HG03571 (cell line): ENCODE data around the gene LYRM2.
"Not testable (repeated sequence)": the region's sequence is repeated elsewhere in the genome, so short reads cannot be mapped to it uniquely, and the experiment has no call there.

Experiments used
- ATAC-seq: cut with Tn5 transposase; IDR thresholded peaks from one replicate; pipeline ENCODE4 v1.9.1; 2021; ENCODE audit not compliant: unreplicated experiment

The LYRM2 gene

GRCh38 chr6:89649682-89650081 is 11.1 kb upstream of the LYRM2 start:
- no peak for ATAC-seq

- ATAC-seq, result no peak
These were observed 6.3 kb upstream of the LYRM2 start for GRCh38 chr6:89644864-89645263.

DNA sequence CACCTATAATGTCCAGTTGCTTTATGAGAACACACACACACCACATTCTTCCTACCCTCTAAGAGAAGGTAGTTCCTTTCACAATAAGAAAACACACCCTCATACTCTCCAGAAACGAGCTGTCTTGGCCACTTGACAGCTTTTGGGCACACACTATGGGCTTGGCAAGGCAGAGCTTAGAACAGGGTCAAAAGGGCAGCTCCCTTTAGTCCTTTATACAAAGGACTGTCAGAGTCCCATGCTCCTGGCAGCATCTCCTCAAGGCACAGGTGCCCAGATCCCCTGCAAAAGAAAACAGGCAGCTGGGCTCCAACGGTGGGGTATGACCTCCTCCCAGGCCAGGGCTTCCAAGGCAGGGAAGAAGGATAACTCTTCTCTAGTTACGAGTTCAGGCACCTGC is 4.9 kb upstream of the LYRM2 start:
- ATAC-seq, result no peak

GRCh38 chr6:89642956-89643355 is 4.4 kb upstream of the LYRM2 start:
- no peak for ATAC-seq

GRCh38 chr6:89641581-89641980 is 3.0 kb upstream of the LYRM2 start:
- ATAC-seq, result not testable (repeated sequence)

GRCh38 chr6:89640804-89641203 is 2.3 kb upstream of the LYRM2 start:
- no peak for ATAC-seq

DNA sequence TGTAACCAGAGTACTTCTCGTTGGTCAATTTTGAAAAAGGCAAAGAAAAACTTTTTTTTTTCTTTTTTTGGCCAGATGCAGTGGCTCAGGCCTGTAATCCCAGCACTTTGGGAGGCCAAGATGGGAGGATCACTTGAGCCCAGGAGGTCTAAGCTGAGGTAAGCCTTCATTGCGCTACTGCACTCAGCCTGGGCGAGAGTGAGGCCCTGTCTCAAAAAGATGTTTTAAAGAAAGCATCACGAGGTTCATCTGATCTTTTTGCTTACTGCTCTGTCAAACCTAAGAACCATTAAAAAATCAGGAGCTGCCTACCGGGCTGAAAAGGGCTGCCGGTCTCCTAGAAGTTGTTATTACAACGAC is 607 bp downstream of the LYRM2 start:
- no peak for ATAC-seq

GRCh38 chr6:89636412-89636811 is 2.1 kb downstream of the LYRM2 start:
- not testable (repeated sequence) for ATAC-seq

DNA sequence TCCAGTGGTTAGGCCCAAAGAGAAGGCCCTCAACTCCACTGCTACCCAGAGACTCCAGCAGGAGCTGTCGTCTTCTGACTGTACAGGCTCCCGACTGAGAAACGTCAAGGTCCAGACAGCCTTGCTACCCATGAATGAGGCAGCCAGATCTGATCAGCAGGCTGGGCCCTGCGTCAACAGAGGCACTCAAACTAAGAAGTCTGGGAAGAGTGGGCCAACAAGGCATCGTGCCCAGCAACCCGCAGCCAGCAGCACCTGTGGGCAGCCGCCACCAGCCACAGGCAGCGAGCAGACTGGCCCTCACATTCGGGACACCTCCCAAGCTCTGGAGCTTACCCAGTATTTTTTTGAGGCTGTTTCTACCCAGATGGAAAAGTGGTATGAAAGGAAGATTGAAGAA is 8.1 kb downstream of the LYRM2 start:
- no peak for ATAC-seq

DNA sequence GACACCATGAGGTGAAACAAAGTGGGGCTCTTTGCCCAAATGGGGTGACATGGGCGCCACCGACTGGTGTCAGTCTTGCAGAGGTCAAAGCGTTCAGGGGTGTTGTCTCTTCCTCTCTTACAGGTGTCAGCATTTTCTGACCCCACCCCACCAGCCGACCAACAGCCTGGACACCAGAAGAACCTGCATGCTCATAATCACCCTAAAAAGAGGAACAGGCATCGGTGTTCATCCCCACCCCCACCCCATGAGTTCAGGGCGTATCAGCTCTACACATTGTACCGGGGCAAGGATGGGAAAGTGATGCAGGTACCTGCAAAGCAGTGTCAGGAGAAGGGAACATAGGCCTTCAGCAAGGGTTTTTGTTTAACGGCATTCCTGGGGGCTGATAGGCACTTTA is 14.8 kb downstream of the LYRM2 start:
- ATAC-seq, result no peak

GRCh38 chr6:89619567-89619966 is 19.0 kb downstream of the LYRM2 start:
- ATAC-seq, result no peak

- ATAC-seq, result no peak
These were observed 20.5 kb downstream of the LYRM2 start for GRCh38 chr6:89618026-89618425.

DNA sequence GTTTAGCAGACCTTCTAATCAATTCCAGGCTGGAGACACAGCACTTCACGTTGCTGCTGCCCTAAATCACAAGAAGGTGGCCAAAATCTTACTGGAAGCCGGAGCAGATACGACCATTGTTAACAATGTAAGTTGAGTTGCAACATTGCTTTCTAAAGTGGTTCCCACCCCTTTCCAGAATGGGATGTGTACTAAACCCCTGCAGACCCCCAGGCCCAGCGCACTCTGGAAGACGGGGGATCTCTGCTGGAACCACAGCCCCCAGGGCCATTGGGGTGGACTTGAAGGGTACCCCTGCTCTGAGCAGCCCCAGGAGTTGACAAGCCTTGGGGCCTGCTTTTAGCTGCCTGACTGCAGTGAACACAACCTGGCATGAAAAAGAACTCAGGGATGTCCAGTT is 22.0 kb downstream of the LYRM2 start:
- ATAC-seq, result no peak

- ATAC-seq, result no peak
These were observed 22.7 kb downstream of the LYRM2 start for GRCh38 chr6:89615882-89616281.

- no peak for ATAC-seq
These were observed 24.8 kb downstream of the LYRM2 start for GRCh38 chr6:89613790-89614189.

DNA sequence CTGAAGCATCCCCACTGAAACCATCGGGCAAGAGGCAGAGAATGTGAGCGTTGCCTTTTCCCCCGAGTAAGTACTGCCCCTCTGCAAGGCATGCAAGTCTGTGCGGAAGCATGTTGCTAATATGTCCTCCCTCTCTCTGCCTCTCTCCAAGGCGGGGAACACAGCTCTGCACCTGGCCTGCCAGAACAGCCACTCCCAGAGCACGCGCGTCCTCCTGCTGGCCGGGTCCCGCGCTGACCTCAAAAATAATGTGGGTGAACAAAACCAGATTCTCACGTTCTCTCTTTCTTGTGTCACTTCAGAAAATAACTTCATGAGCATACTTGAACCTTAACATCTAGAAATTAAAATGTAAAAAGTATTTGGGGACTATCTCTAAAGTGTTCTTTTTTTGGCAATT is 26.4 kb downstream of the LYRM2 start:
- no peak for ATAC-seq

DNA sequence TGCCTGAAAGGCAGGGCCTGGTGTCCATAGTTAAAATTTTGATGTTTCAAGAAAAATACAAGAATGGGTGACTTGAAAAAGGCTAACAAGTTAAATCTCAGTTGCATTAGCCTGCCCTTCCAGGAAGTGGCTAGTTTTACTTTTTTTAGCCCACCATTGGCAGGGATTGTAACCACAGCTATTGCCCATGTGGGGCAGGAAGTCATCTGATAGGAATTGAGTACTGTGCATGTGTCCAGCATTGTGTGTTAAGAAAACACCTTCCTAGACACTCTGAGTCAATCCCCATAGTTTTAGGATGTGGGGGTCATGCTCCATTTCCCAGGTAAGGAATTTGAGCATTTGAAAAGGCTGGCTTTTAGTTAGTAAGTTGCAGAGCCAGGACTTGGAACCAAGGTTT is 26.9 kb downstream of the LYRM2 start:
- ATAC-seq, result no peak

DNA sequence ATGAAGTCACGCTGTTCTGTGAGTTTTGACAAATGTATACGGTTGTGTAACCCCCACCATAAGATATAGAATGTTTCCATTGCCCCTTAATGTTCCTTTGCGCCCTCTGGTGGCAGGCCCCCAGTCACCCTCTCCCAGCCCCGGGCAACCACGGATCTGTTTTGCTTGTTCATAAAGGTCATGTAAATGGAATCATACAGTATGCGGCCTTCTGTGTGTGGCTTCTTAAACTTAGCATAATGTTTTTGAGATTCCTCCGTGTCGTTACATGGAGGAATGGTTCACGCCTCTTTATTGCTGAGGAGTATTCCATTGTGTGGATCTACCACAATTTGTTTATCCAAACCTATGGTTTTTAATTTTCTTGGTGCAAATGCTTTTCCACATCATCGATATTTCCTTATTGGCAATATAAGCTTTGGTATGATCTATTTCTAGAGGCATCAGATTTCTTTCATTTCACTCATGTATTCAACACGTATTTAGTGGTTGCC is 28.4 kb downstream of the LYRM2 start:
- no peak for ATAC-seq

DNA sequence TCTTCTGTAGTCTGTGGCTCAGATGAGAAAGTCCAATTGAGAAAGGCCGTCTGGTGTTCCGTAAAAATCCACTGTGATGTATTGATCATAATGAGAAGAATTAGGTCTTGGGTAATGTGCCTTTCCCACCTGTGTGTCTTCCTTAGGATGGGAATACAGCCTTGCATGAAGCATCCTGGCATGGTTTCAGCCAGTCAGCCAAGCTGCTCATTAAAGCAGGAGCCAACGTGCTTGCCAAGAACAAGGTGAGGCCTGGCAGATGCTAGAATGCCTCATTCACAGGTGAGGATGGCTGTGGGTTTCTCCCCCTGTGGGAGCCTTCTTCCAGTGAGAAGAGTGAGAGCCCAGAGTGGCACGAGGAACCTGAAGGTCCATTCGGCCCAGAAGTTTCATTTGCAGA is 32.7 kb downstream of the LYRM2 start:
- no peak for ATAC-seq

DNA sequence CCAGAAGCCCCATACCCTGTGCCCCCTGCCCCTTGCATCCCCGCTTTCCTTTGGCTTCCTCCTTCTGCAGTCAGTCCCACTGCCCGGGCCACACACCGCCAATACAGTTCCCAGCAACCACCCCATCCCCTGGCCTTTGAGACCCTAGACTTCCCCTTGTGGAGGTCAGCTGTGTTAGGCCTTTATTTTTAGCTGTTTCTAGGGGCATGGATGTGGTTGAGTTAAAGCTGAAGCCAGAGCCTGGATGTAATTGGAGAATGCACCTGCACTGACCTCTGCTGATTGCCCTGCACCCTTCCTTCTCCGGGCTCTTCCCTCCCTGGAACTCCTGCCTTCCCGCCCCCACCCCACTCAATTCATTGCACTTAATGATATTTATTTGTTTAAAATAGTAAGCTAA is 33.9 kb downstream of the LYRM2 start:
- no peak for ATAC-seq

DNA sequence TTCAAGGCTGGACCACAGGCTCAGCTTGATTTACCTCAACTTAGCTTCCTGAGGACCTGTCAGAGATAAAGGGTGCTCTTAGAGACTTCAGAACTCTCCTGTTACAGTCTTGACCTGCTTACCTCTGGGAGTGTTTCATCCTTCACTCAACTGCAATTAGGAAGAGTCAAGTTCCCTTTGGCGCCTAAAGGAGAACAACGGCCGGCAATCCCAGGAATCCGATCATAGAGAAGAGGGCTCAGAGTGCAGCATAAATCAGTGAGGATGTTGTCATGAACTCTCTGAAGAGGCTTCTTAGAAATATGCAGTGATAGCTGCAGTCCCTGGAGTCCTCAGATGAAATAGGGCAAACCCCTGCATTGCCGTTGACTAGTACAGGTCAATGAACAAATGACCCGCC is 36.4 kb downstream of the LYRM2 start:
- ATAC-seq, result no peak

GRCh38 chr6:89599727-89600126 is 38.8 kb downstream of the LYRM2 start:
- no peak for ATAC-seq

- no peak for ATAC-seq
These were observed 40.6 kb downstream of the LYRM2 start for GRCh38 chr6:89597988-89598387.

DNA sequence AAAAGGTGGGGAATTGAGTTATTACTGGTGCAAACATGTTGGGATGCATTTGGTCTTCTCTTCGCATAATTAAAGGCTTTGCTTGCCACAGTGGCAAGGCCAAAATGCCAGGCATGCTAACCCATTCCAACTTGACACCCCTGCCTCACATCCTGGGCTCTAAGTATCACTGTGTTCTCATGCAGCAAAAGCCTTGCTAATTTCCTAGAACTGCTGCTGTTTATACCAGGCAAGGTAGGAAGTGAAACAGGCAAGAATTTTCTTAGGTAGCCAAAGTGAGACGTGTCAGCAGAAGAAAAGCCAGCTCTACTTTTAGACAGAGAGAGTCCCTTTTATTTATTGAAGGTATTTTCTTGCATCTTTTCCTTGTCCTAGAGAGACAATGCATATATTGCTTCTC is 41.2 kb downstream of the LYRM2 start:
- no peak for ATAC-seq
